Lower lobe of right lung (tissue), 2 donors: ENCODE results near the gene FGF21. TPM values are rescaled to one million over a fixed set of nuclear protein-coding genes. Genes with fewer than 3 reads are reported as not detected.

ENCODE experiments used
- ATAC-seq, 2 donors: fragments of 200-7000 bp; cut with Tn5 transposase; one replicate each; pipeline ENCODE4 v1.9.1; 2020 to 2022; ENCODE audit warnings: mild to moderate bottlenecking in 2 of 2, moderate library complexity in 2 of 2
- DNase-seq: peaks from one replicate; pipeline ENCODE4 v3.0.0-alpha.2; 2020
- H3K27ac ChIP-seq: fragments of 200-600 bp; one replicate; pipeline ENCODE4 v1.8.0; 2022
- H3K27me3 ChIP-seq: fragments of 200-600 bp; one replicate; pipeline ENCODE4 v1.8.0; 2022; ENCODE audit warnings: low read depth
- H3K36me3 ChIP-seq: fragments of 200-600 bp; one replicate; pipeline ENCODE4 v1.8.0; 2022; ENCODE audit warnings: mild to moderate bottlenecking
- H3K4me1 ChIP-seq: fragments of 200-600 bp; one replicate; pipeline ENCODE4 v1.8.0; 2022
- H3K4me3 ChIP-seq: fragments of 200-600 bp; one replicate; pipeline ENCODE4 v1.8.0; 2022; ENCODE audit warnings: mild to moderate bottlenecking
- H3K9me3 ChIP-seq: fragments of 200-600 bp; one replicate; pipeline ENCODE4 v1.8.0; 2022
- intact Hi-C: fragments of 100-400 bp; cut with DNase I; formaldehyde crosslinking; loops from one replicate; pipeline ENCODE4 v1.11.0; 2022
- total RNA-seq: library from RNA; stranded (reverse); fragmentation: NEBNext Ultra II Directional; extraction: Animal tissue kit (Norgen Biotek cat#: 25700); gene quantifications from one replicate; pipeline ENCODE4 v1.2.1, GENCODE V29; 2021
- TF ChIP-seq, protein P1 (sequence below): fragments of 200-600 bp; IDR thresholded peaks from one replicate; pipeline ENCODE4 v1.8.0; 2022; ENCODE audit warnings: antibody characterized with exemption, mild to moderate bottlenecking
- donor health status: DM: no; HTN: yes; CAD: no; lungs with severe emphysema.

The FGF21 gene
- total RNA-seq, 1 donor from 2014 or later = not detected

DNA sequence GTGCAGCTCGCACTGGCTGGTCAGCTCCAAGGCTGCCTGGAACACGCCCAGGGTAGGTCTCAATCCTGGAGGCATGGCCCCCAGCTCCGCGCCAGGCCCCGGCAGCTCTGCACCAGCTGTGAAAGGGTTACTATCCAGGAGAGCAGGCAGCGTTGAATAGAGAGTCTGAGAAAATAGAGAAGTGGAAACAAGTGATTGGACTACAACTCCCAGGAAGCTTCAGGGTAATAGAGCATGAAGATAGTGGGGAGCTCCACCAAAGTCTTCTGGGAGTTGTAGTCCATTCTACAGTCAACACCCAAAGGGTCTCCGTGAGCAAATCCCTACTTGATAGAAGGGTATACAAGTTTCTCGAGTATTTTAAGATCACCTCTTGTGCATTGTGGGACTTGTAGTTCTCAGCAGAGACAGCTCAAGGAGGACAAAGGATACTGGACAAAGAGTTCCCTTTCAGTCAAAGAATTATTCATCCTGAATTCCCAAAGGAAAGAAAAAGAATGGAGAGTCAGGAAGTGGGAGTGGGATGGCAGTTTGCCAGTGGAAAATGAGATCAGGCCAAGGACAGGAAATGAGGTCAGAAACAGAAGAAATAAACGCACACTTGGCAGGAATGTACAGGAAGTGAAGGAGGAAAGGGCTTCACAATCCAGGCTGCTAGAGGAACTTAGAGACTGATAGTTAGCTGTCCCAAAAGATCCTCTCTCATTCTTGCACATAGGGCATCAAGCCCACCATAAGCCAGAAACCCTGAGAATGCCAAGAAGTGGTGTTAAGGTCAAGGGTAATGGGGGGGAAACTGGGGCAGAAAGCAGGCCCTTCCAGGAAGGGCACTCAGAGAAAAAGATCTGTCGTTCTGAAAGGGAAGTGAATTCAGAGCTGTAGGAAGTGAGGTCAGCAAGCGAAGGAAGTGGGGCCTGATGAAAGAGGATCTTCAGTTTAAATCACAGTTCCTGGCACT, 30.2 kb upstream of the FGF21 start:
- ATAC-seq (peak; percentile 10 to 11), DNase-seq (no peak)
- Histone ChIP-seq H3K27me3 (no peaks in the 10 kb centered on the region), H3K4me1 (peaks cover 51% of the 10 kb centered on the region), H3K4me3 (no peak overlapping the region), H3K36me3 (peaks cover 21% of the 10 kb centered on the region), H3K27ac (peak overlapping the region; percentile 82), H3K9me3 (no peaks in the 10 kb centered on the region)
- intact Hi-C loops = no loop called here
- TF ChIP-seq, protein P1, sequence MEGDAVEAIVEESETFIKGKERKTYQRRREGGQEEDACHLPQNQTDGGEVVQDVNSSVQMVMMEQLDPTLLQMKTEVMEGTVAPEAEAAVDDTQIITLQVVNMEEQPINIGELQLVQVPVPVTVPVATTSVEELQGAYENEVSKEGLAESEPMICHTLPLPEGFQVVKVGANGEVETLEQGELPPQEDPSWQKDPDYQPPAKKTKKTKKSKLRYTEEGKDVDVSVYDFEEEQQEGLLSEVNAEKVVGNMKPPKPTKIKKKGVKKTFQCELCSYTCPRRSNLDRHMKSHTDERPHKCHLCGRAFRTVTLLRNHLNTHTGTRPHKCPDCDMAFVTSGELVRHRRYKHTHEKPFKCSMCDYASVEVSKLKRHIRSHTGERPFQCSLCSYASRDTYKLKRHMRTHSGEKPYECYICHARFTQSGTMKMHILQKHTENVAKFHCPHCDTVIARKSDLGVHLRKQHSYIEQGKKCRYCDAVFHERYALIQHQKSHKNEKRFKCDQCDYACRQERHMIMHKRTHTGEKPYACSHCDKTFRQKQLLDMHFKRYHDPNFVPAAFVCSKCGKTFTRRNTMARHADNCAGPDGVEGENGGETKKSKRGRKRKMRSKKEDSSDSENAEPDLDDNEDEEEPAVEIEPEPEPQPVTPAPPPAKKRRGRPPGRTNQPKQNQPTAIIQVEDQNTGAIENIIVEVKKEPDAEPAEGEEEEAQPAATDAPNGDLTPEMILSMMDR = no peak

DNA sequence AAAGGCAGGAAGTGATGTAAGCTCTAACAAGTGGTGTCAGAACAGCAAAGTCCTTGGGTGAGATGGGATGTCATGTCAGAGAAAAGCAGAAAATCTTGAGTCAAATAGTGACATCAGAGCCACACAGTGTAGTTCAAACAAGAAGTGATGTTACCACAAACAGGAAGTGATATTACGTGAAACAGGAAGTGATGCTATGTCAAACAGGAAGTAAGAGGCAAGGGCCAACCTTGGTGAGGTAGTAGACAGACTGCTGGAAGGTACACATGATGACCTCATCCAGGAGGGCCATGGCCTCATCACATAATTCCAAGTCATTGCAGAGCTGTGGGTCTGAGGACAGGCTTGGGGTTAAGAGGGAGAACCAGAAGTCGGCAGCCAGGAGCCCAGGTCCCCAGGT, 28.8 kb upstream of the FGF21 start:
- no peak for DNase-seq
- H3K4me3 ChIP-seq = no peak overlapping the region
- H3K27me3 ChIP-seq = peaks cover 2% of the 10 kb centered on the region
- H3K27ac ChIP-seq = peak overlapping the region; percentile 82
- peaks cover 20% of the 10 kb centered on the region for H3K36me3 ChIP-seq
- ATAC-seq = peak; percentile 20 to 28
- intact Hi-C loops = no loop called here
- TF ChIP-seq, protein P1 = no peak
- H3K9me3 ChIP-seq = no peaks in the 10 kb centered on the region
- peaks cover 43% of the 10 kb centered on the region for H3K4me1 ChIP-seq

DNA sequence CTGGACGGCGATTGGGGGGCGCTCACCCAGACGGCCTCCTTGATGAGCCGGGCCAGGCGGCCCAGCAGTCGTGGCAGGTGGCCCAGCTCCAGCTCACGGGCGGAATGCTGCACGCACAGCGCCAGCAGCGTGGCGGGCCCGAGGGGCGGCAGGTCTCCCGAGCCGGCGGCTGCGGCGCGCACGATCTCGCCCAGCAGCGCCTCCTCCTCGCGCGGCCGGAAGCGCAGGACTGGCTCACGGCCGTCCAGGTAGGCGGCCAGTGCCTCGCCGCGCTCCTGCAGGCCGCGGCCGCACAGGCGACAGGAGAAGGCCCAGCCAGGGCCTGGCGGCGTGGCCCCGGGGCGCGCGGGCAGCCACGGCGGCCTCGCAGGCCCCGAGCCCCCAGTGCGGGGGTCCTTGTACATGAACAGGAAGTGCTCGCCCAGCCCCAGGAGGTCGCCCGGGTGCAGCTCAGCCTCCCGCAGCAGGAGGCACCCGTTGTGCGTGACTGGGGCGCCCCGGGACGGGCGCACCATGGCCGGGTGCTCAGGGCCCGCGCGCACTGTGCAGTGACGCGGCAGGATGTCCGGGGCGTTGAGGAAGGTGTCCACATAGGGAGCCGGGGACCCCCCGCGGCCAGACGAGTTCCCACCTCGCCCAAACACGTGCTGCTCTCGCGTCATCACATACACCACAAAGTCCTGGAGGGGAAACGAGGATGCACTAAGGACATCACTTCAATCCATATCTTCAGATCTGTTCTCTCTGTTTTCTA, 26.2 kb upstream of the FGF21 start:
- ATAC-seq (peak; percentile 3 to 12), DNase-seq (no peak)
- peaks cover 6% of the 10 kb centered on the region for H3K27me3 ChIP-seq
- intact Hi-C loops = no loop called here
- no peaks in the 10 kb centered on the region for H3K9me3 ChIP-seq
- peaks cover 11% of the 10 kb centered on the region for H3K36me3 ChIP-seq
- H3K4me1 ChIP-seq = peaks cover 23% of the 10 kb centered on the region
- TF ChIP-seq, protein P1 = no peak
- H3K4me3 ChIP-seq = no peak overlapping the region
- no peak overlapping the region for H3K27ac ChIP-seq

DNA sequence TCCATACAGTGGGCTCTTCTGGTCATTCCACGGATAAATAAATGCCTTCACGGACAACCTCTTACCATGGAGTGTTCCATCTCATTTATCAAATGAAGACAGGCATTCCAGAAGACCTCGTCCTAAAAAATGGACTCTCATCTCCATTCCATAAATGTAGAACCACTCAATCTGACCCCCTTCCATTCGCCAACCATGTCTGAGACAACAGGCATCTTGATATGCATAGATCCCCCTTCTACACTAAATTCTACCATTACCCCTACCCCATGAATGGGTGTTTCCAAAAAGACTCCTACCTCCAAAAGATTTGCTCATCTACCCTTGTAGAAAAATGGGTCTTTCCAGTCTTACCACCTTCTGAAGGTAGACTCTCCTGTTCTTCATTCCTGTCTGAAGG, 23.9 kb upstream of the FGF21 start:
- Histone ChIP-seq H3K27ac (no peak overlapping the region), H3K36me3 (peaks cover 11% of the 10 kb centered on the region), H3K4me3 (no peak overlapping the region), H3K27me3 (peaks cover 6% of the 10 kb centered on the region), H3K4me1 (no peaks in the 10 kb centered on the region), H3K9me3 (no peaks in the 10 kb centered on the region)
- TF ChIP-seq, protein P1 = no peak
- intact Hi-C loops = no loop called here
- DNase-seq (no peak), ATAC-seq (no peak)

DNA sequence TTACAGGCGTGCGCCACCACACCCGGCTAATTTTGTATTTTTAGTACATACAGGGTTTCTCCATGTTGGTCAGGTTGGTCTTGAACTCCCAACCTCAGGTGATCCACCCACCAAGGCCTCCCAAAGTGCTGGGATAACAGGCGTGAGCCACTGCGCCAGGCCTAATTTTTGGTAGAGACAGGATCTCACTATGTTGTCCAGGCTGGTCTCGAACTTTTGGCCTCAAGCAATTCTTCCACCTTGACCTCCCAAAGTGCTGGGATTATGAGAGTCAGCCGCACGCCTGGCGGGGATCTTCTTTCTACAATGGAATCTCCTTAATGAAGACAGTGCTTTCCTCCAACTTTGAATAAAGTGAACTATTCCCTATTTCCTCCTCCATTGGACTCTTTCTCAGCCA, 20.7 kb upstream of the FGF21 start:
- H3K9me3 ChIP-seq = no peaks in the 10 kb centered on the region
- intact Hi-C loops = no loop called here
- ATAC-seq (no peak), DNase-seq (no peak)
- H3K27ac ChIP-seq = no peak overlapping the region
- TF ChIP-seq, protein P1 = no peak
- H3K4me1 ChIP-seq = peaks cover 17% of the 10 kb centered on the region
- no peak overlapping the region for H3K4me3 ChIP-seq
- peaks cover 9% of the 10 kb centered on the region for H3K27me3 ChIP-seq
- peaks cover 6% of the 10 kb centered on the region for H3K36me3 ChIP-seq
